Left ventricle myocardium inferior (tissue), 1 donor: ENCODE data around the gene KRTAP5-6. TPM values are rescaled to one million over a fixed set of nuclear protein-coding genes. Genes with fewer than 3 reads are reported as not detected.

Source experiments
- DNase-seq: peaks from one replicate; pipeline ENCODE4 v3.0.0-alpha.2; 2020
- H3K27ac ChIP-seq: fragments of 200-600 bp; replicated peaks from 2 replicates; pipeline ENCODE4 v1.8.0; 2021
- H3K27me3 ChIP-seq: fragments of 200-600 bp; 2 replicates; pipeline ENCODE4 v1.8.0; 2021; ENCODE audit warnings: low read depth
- H3K36me3 ChIP-seq: fragments of 200-600 bp; 2 replicates; pipeline ENCODE4 v1.8.0; 2021
- H3K4me1 ChIP-seq: fragments of 200-600 bp; 2 replicates; pipeline ENCODE4 v1.8.0; 2021
- H3K4me3 ChIP-seq: fragments of 200-600 bp; 2 replicates; pipeline ENCODE4 v1.8.0; 2021; ENCODE audit warnings: mild to moderate bottlenecking, moderate library complexity
- H3K9me3 ChIP-seq: fragments of 200-600 bp; replicated peaks from 2 replicates; pipeline ENCODE4 v1.8.0; 2021
- intact Hi-C: fragments of 100-400 bp; cut with micrococcal nuclease; formaldehyde crosslinking; loops from one replicate; pipeline ENCODE4 v1.11.0; 2022
- total RNA-seq: library from RNA; stranded (reverse); fragmentation: NEBNext Ultra II Directional; extraction: Animal tissue kit (Norgen Biotek cat#: 25700); gene quantifications from one replicate; pipeline ENCODE4 v1.2.1, GENCODE V29; 2021
- TF ChIP-seq, protein P1 (sequence below): fragments of 200-600 bp; IDR thresholded peaks from 2 replicates; pipeline ENCODE4 v1.8.0; 2021; ENCODE audit warnings: antibody characterized with exemption, mild to moderate bottlenecking, borderline replicate concordance
- donor health status: DM: no; HTN: yes; CAD: no; lungs with severe emphysema.

The KRTAP5-6 gene
- total RNA-seq, 1 donor from 2014 or later = not detected

DNA sequence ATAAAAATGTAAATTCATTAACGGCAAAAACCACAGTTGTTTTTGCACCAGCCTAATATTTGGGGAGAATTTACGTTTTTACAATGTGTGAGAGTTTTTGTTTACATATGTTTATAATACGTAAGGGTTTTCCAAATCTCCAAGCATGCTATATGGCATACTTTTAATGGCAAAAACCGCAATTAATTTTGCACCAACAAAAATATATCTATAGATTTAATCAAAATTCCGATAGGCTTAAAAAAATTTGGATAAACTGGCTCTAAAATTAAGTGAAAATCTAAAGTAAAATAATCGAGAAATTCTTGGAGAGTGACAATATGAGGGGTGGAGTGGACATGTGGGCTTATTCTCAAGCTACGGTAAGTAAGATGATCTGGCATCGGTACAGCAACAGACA lies 22.8 kb downstream of the KRTAP5-6 start:
- no peak overlapping the region for H3K27ac ChIP-seq
- peaks cover 7% of the 10 kb centered on the region for H3K4me1 ChIP-seq
- TF ChIP-seq, protein P1, sequence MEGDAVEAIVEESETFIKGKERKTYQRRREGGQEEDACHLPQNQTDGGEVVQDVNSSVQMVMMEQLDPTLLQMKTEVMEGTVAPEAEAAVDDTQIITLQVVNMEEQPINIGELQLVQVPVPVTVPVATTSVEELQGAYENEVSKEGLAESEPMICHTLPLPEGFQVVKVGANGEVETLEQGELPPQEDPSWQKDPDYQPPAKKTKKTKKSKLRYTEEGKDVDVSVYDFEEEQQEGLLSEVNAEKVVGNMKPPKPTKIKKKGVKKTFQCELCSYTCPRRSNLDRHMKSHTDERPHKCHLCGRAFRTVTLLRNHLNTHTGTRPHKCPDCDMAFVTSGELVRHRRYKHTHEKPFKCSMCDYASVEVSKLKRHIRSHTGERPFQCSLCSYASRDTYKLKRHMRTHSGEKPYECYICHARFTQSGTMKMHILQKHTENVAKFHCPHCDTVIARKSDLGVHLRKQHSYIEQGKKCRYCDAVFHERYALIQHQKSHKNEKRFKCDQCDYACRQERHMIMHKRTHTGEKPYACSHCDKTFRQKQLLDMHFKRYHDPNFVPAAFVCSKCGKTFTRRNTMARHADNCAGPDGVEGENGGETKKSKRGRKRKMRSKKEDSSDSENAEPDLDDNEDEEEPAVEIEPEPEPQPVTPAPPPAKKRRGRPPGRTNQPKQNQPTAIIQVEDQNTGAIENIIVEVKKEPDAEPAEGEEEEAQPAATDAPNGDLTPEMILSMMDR = no peak
- no peaks in the 10 kb centered on the region for H3K36me3 ChIP-seq
- intact Hi-C loops = no loop called here
- no peak overlapping the region for H3K4me3 ChIP-seq
- no peaks in the 10 kb centered on the region for H3K9me3 ChIP-seq
- DNase-seq = no peak
- peaks cover 28% of the 10 kb centered on the region for H3K27me3 ChIP-seq

GRCh38 chr11:1727096-1727690 lies 30.2 kb downstream of the KRTAP5-6 start:
- intact Hi-C loops = no loop called here
- no peak overlapping the region for H3K4me3 ChIP-seq
- H3K27me3 ChIP-seq = peaks cover 74% of the 10 kb centered on the region
- H3K9me3 ChIP-seq = no peaks in the 10 kb centered on the region
- H3K27ac ChIP-seq = no peak overlapping the region
- TF ChIP-seq, protein P1 = no peak
- DNase-seq = no peak
- H3K36me3 ChIP-seq = no peaks in the 10 kb centered on the region
- no peaks in the 10 kb centered on the region for H3K4me1 ChIP-seq

- H3K9me3 ChIP-seq = no peaks in the 10 kb centered on the region
- no peaks in the 10 kb centered on the region for H3K36me3 ChIP-seq
- TF ChIP-seq, protein P1 = no peak
- no peak for DNase-seq
- intact Hi-C loops = no loop called here
- no peaks in the 10 kb centered on the region for H3K4me1 ChIP-seq
- H3K27me3 ChIP-seq = peaks cover 79% of the 10 kb centered on the region
- H3K4me3 ChIP-seq = no peak overlapping the region
- H3K27ac ChIP-seq = no peak overlapping the region
These were observed 30.9 kb downstream of the KRTAP5-6 start for GRCh38 chr11:1727861-1728260.

DNA sequence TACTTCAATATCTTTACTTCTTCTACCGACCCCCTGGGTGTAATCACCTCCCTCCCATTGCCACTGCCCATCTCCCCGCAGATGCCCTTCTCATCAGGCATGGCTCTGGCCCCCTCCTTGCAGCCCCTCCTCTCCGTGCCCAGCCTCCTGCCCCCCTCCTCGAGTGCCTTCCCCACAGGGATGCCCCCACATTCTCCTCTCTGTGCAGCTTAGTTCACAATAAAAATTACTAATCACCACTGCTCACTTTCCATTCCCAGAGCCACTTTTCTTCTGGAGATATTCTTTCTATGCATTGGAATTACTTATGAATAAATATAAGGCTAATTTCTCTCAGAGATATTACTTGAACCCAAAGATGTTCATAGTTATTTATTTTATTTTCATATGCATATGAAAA lies 31.3 kb downstream of the KRTAP5-6 start:
- H3K27ac ChIP-seq = no peak overlapping the region
- TF ChIP-seq, protein P1 = no peak
- peaks cover 80% of the 10 kb centered on the region for H3K27me3 ChIP-seq
- DNase-seq = no peak
- H3K4me1 ChIP-seq = no peaks in the 10 kb centered on the region
- intact Hi-C loops = no loop called here
- no peaks in the 10 kb centered on the region for H3K36me3 ChIP-seq
- H3K9me3 ChIP-seq = no peaks in the 10 kb centered on the region
- no peak overlapping the region for H3K4me3 ChIP-seq

GRCh38 chr11:1728931-1729691 lies 32.1 kb downstream of the KRTAP5-6 start:
- no peak for DNase-seq
- TF ChIP-seq, protein P1 = no peak
- Histone ChIP-seq H3K36me3 (no peaks in the 10 kb centered on the region), H3K4me1 (no peaks in the 10 kb centered on the region), H3K9me3 (no peaks in the 10 kb centered on the region), H3K27ac (no peak overlapping the region), H3K27me3 (peaks cover 81% of the 10 kb centered on the region), H3K4me3 (no peak overlapping the region)
- intact Hi-C loops = no loop called here
